ENCODE measurements around the gene NAV1. TPM values are rescaled to one million over a fixed set of nuclear protein-coding genes. Genes with fewer than 3 reads are reported as not detected.
"Not testable (repeated sequence)": the region's sequence is repeated elsewhere in the genome, so short reads cannot be mapped to it uniquely, and the experiment has no call there.

NAV1 gene, protein sequence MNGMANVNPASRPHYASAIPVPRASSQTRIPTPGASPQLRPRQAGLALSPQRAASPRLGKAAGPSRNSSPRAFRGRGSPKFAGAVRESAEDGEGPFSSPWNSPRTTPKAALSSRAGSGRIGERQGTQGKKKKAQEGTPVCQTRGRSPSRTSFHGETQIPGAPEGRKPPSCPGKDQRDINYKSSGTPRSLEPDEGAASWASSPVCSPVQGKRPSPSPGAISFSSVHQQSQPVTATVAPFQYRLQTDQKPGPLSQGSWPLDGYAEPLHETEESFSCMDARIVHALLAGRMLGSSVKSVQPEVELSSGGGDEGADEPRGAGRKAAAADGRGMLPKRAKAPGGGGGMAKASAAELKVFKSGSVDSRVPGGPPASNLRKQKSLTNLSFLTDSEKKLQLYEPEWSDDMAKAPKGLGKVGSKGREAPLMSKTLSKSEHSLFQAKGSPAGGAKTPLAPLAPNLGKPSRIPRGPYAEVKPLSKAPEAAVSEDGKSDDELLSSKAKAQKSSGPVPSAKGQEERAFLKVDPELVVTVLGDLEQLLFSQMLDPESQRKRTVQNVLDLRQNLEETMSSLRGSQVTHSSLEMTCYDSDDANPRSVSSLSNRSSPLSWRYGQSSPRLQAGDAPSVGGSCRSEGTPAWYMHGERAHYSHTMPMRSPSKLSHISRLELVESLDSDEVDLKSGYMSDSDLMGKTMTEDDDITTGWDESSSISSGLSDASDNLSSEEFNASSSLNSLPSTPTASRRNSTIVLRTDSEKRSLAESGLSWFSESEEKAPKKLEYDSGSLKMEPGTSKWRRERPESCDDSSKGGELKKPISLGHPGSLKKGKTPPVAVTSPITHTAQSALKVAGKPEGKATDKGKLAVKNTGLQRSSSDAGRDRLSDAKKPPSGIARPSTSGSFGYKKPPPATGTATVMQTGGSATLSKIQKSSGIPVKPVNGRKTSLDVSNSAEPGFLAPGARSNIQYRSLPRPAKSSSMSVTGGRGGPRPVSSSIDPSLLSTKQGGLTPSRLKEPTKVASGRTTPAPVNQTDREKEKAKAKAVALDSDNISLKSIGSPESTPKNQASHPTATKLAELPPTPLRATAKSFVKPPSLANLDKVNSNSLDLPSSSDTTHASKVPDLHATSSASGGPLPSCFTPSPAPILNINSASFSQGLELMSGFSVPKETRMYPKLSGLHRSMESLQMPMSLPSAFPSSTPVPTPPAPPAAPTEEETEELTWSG (N-terminal part only)
- 103 TPM for polyA plus RNA-seq (2013, experiment 1 of 2; ENCODE audit: insufficient read length)
- polyA plus RNA-seq (2013, experiment 2 of 2; ENCODE audit: insufficient read length): 96.8 TPM

DNA sequence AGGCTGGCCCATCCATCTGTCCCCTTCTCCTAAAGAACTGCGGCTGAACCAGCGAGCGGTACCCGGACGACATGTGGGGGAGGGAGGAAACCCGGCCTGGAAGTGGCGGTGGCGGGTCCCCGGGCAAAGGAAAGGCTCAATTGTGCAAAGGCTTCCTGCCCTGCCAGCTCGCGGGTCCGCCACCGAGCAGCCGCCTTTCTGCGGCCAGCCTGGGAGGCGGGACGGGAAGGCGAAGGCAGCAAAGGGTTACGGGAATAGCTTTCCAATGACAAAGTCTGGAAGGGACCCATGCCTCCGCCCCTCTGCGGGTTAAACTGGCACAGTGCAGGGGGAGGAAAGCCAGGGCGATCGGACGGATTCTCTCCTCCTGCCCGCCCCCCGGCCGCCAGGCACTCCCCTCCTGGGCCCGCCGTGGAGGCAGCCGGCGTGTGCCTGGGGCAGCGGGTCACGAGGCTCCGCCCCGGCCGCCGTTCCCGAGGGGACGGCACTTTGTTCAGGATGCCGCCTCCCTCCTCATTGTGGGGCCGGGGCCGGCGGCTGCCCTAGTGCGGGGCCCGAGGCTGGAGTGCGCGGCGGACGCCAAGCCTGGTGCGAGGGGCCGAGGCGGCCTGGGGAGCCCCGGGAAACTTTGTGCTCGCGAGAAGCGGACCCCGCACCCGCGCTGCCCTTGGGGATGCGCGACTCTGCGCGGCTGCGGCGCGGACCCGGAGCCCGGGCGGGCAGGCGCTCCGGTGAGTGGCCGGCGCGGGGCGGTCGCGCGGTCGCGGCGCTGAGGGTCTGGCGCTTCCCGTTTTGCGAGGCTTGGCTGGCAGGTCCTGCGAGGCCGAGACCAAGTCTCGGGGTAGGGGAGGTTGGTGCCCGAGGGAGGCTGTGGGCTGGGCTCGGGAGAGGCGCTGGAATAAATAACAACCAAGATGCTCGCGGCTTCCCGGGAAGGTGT is at the start of gene NAV1:
Gene NAV1, plus strand, starts transcription at position 516 of the 940 bp plus-strand sequence. CDS start 83,758 bp downstream, outside the sequence.
- peak; percentile 90 for DNase-seq

DNA sequence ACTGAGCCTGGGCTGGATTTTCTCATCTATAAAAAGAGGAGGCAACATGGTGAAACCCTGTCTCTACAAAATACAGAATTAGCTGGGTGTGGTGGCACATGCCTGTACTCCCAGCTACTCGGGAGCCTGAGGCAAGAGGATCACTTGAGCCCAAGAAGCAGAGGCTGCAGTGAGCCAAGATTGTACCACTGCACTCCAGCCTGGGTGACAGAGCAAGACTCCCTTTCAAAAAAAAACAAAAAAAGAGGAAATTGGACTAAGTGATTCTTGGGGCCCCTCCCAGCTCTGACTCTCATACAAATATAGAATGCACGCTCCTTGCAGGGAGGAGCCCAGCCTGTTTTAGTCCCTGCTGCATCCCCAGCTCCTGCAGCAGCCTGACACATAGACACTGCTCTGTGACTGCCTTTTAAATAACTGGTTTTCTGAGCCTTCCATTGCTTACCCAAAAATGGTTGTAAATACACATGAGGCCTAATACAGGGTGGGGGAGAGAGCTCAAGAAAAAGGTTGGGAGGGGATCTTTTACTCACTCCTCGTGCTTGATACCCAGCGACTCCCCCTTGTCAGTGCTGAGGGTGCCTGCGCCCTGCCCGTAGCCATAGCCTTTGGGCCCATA is 49.2 kb upstream of the NAV1 start:
- no peak for DNase-seq

DNA sequence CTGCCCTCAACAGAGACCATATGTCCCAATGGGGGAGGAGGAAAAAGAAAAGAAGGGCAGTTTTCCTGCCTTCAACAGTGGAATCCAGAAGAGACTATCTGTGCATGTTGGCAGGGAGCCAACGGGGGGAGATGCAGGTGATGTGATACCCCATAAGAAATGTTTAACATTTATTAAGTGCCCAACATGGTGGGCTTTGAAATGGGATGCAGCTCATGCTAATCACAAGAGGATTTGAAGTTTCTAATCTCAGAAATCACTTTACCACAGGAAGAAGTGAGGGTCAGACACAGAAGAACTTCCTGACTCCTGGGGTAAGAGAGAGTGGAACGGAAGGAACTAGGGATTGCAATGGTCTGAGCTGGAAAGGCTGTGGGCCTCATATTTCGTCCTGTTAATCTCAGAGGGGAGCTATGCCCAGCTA is 48.2 kb upstream of the NAV1 start:
- DNase-seq: no peak

DNA sequence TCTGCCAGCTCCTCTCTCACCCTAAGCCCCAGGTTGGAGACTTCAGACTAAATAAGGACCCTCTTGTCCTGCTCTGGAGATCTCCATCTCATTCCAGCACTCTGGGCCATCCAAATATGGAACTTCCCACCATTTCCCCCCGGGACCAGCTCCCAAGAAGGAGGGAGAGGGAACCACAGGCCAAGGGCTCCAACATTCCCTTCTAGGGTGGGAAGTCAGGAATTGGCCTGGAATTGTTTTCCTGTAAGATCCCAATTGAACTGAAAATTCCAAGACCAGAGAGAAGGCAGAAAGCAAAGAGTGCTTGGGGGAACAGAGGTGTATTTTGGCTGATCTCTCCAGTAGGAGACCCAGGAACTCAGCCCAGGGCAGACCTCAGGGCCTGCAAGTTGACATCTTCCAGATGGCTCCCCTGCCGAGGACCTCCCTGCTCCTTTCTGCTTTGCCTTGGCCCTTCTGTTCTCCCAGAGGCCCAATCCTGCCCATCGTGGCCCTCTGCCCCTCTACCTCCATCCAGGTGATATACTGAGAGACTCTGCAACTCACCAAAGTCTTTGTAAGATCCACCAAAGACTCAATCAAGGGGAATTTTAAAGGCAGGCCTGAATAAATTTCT is 46.9 kb upstream of the NAV1 start:
- DNase-seq: no peak

DNA sequence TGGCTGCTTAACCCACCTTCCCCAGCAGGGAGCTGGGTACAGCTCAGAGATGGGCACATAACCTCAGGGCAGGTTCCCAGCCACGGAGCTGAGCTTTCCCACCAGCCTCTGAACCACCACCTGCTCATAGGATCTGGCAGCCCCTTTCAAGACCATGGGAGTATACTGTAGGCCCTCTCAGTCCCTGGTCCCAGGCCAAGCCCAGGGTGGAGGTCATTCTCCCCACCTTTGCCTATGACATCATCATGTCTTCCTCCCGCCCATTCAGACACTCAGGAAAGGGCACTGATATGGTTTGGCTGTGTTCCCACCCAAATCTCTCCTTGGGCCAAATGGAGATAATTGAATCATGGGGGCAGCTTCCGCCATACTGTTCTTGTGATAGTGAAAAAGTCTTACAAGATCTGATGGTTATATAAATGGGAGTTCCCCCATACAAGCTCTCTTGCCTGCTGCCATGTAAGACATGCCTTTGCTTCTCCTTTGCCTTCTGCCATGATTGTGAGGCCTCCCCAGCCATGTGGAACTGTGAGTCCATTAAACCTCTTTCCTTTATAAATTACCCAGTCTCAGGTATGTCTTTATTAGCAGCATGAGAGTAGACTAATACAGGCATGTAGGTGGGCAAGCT is 45.8 kb upstream of the NAV1 start:
- DNase-seq: not testable (repeated sequence)

DNA sequence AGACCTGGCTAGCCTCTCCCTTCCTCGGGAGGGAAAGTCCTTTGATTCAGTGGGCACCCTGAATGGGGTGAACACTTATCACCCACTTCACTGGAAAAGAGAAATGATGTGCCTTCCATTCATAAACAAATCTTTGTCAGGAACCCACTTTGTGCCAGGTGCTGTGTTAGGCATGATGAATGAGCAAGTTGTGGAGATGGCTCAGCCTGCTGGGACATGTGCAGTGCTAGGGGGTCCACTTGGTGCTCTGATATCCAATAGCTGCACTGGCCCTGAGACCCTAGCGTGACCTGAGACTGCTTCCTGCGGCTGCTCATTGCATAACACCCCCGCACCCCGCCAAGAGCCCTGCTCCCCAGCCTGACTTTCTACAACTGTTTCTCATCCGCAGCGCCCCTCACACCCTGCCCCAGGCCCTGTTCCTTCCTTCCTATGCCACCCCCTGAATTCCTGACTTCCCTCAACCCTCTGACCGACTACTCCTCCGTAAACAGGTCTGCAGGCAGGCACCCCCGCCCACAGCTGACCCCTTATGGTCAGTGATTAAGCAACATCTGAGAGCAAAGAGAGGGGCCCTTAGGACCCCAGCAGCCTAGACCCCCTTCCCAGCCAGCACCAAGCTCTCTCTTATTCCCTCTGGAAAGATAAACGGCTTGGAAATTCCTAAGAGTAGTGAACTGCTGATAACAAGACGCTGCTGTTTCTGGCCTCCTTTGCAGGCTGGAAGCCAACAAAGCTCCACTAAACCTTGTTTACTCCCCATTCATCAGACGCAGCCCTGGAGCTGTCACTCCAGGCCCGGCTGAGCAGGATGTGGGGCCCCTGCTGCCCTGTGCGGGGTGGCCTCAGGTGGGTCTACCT is 44.9 kb upstream of the NAV1 start:
- no peak for DNase-seq

DNA sequence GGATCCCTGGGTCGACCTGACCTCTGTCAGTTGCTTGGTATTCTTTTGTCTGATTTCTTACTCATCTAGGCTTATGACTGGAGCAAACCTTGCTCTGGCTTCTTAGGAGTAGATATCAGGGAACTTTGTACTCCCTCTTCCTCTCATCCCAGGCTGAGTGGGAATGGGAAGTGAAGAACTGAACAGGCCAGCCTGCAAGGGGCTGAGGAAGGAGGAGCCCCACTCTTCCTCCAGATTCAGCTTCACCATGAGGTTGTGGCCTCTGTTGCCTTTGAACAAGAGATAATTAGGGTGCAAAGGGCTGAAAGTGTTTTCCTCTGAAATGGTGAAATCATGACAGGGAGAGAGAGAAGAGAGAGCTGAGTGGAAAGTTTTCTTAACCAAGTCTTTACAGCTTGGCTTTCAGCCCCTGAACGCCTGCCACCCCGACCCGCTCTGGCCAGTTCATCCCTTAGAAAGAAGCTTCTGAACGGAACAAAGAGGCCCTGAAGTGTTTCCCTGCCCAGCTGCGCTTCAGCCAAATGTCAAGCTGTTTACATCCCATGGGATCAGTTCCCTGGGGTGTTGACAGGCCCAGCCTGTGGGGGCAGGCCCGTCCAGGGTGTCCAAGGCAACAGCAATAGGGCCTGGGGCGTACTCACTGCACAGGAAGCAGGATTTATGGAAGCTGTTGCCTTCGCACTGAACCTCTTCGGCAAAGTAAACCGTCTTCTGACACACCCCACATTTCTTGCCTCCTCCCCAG is 43.2 kb upstream of the NAV1 start:
- DNase-seq: no peak

DNA sequence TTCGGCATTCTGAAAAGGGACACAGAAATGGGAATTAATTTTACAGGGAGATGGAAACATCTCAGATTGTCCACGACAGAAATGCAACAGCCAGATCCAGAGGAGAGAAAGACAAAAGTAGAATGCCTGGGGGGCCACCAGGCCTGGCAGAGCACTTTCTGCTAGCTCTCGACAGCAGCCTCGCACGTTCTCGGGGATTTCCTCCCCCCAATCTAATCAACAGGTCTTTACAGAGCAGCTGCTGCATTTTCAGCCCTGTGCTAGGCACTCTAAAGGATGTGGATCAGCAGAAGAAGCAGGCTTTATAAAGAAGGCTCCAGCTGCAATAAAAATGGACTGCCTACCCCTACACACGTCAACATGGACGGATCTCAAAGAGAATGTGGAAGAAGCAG is 42.6 kb upstream of the NAV1 start:
- no peak for DNase-seq

DNA sequence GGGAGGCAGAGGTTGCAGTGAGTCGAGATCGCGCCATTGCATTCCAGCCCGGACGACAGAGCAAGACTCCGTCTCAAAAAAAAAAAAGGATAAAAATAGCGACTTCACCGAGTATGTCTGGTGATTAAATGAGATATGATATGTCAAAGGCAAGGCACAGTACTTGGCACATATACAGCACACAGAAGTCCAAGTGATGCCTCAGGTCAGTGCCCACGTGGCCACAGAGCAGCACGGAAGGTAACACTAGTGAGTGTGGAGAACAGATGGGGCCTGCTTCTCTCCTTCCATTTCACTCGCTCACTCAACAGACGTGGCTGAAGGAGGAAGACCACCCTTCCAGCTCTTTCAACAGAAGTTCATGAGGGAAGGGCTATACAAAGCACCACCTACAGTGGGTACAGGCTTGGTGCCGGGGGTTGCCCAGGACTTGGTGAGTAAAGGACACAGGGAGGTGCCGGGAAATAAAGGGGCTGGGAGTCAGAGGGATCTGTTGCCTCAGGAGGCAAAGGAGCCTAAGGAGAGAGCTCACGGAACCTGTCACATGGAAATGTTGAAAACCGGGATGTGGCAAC is 40.9 kb upstream of the NAV1 start:
- no peak for DNase-seq

DNA sequence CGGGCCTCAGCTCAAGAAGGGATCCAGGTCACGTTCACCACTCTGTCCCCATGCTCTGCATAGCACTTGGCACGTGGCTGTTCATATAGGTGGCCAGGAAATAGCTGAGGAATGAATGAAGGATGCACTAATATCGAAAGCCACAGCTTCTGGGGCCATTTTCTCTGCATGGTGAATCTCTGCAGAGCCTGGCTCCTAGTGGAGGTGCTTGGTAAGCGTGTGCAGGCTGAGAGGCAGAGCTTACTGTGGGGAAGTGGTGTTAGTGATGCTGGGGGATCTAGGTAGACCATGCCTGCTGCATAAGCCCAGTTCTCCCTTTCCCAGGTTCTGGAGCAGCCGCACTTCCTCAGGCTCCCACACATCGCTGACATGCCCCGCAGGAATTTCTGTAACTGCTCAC is 40.3 kb upstream of the NAV1 start:
- no peak for DNase-seq

DNA sequence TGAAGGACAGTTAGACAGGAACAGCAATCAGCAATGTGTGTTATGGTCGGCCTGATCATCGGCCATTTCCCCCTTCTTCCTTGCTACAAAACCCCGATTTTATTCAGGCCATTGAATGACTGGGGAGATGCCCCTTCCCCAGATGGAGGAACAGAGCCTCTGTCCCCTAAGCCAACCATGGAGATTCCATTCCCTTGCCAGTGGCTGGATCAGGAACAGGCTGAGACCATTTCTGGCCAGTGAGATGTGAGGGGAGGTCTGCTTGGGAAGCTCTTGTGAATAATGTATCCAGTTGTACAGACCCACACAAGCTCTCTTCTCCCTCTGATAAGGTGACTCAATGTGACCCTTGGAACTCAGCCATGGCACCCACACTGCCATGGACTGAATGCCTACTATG is 39.7 kb upstream of the NAV1 start:
- no peak for DNase-seq

DNA sequence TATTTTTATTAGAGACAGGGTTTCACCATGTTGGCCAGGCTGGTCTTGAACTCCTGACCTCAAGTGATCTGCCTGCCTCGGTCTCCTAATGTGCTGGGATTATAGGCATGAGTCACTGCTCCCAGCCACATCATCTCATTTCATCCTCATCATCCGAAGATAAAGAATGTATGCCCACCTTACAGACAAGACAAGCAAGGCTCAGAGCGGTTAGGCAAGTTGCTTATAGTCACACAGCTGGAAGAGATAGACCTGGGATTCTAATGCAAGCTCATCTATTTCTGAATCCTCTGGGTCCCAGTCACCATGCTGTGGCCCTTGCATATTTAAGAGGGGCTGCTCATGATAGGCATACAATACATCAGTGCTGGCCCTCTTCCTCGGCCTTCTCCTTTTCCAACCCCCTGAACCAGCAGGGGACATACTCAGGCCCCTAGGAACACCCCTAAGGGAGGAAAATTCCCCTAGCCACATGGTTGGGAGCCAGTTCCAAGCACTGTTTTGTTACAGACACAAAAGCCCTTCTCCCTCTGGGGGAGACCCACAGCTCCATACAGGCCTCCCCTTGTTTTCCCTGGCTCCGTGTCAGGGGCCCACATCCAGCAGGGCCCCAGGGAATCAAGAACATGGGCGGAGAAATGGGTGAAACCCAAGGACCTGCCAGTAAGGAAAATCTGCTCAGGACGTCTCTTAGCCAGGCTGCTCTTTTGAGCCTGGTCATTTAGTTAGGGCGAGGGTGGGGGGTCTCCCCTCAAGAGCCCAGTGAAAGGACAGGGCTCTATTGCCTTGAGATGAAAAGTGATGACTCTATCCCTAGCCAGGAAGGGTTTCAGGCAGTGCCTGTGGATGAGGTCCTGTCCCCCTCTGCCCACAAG is 38.9 kb upstream of the NAV1 start:
- DNase-seq: no peak

DNA sequence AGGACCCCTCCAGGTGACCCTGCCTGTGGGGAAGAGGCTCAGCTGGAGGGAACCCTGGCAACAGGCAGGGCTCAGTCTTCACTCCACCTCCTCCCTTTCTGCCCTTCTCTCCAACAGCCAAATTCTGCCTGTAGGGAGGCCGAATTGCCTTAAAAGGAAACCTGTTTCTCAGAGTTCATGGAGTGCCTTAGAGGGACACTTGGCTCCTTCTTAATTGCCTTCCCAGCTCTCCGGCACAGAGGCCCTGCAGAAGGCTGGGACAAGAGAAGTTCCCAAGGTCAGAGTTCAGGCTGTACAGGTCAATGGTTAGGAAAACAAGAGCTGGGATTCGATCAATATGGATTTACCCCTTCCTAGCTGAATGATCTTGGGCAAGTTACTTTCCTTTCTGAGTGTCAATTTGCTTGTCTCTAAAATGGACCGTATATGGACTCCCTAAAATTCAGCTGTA is 38.2 kb upstream of the NAV1 start:
- no peak for DNase-seq

DNA sequence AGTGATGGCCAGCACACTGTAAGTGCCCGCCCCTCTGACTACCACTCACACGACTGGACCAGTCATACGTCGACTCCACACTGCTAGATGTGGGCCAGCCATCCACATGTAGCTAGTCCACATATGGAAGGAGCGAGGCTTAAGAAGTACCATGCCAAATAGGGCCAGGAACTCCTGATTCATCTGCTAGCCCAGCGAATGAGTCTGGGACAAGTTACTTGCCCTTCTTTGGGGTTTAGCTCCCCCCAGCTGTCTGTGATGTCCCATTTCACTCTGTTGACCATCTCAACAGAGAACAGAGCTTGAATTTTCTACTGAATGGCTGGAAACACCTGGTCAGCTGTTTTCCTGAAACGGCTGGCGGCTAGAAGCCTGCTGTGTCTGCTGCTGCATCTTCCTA is 37.8 kb upstream of the NAV1 start:
- peak; percentile 74 for DNase-seq

DNA sequence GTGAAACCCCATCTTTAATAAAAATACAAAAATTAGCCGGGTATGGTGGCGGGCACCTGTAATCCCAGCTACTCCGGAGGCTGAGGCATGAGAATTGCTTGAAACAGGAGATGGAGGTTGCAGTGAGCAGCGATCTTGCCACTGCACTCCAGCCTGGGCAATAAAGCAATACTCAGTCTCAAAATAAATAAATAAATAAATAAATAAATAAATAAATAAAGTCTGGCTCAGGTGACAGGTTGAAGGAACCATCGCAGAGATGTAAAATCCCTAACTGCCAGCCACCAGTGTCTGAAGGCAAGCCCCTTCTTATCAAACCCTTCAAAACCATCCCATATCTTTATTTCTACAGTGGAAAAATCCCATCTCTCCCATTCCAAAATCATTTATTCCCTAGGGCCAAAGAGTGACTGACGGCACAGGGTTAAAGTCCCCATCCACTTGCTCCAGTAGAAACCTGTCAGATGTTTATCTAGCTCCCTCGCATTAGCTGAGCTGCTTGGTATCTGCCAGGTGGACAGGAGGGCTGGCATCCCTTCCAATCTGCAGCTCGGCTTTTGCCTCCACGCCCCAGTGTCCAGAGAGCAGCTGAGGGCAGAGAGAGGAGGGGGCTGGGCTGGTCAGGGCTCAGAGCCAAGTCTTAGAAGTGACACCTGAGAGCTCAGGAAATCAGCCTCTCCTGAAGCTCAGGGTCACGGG is 37.0 kb upstream of the NAV1 start:
- DNase-seq: no peak

DNA sequence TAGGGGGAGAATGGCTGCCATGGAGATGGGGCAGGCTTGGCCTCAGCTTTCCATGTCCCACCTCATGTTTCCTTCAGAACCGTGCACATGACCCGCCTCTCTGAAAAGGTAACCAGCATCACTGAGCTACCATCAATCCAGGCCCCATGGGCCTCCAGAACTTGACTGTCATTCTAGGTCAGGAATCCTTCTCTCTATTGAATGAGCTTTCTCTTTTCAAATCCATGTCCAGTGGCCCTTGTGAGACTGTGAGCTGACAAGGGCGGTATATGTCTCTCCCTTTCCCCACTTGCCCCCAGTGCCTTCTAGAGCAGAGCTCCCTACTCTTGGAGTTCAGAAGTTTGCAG is 36.4 kb upstream of the NAV1 start:
- DNase-seq: no peak
